HG03196 (cell line): ENCODE data around the gene ARHGAP22.

Experiments
- ATAC-seq: cut with Tn5 transposase; IDR thresholded peaks from one replicate; pipeline ENCODE4 v1.9.1; 2021; ENCODE audit not compliant: unreplicated experiment

The ARHGAP22 gene

GRCh38 chr10:48607356-48608278, 2.7 kb upstream of the ARHGAP22 start:
- no peak for ATAC-seq

GRCh38 chr10:48606530-48607355, 1.9 kb upstream of the ARHGAP22 start:
- no peak for ATAC-seq

GRCh38 chr10:48605786-48606529, 1.1 kb upstream of the ARHGAP22 start:
- ATAC-seq, result no peak

GRCh38 chr10:48604039-48604990, 558 bp downstream of the ARHGAP22 start:
- ATAC-seq, result no peak

- no peak for ATAC-seq
These were observed 1.3 kb downstream of the ARHGAP22 start for GRCh38 chr10:48603421-48604038.

- ATAC-seq, result no peak
These were observed 2.3 kb downstream of the ARHGAP22 start for GRCh38 chr10:48602401-48603135.

GRCh38 chr10:48601789-48602188, 3.1 kb downstream of the ARHGAP22 start:
- no peak for ATAC-seq

GRCh38 chr10:48600645-48601505, 4.0 kb downstream of the ARHGAP22 start:
- no peak for ATAC-seq

- ATAC-seq, result no peak
These were observed 5.1 kb downstream of the ARHGAP22 start for GRCh38 chr10:48599830-48600134.

GRCh38 chr10:48598936-48599829, 5.7 kb downstream of the ARHGAP22 start:
- ATAC-seq, result no peak

- no peak for ATAC-seq
These were observed 6.5 kb downstream of the ARHGAP22 start for GRCh38 chr10:48598243-48598935.

GRCh38 chr10:48595539-48595932, 9.3 kb downstream of the ARHGAP22 start:
- ATAC-seq, result no peak

GRCh38 chr10:48594803-48595538, 9.9 kb downstream of the ARHGAP22 start:
- no peak for ATAC-seq

GRCh38 chr10:48594371-48594770, 10.5 kb downstream of the ARHGAP22 start:
- ATAC-seq, result no peak

GRCh38 chr10:48592346-48592745, 12.5 kb downstream of the ARHGAP22 start:
- no peak for ATAC-seq

GRCh38 chr10:48590945-48591344, 13.9 kb downstream of the ARHGAP22 start:
- no peak for ATAC-seq
